Liver (tissue), 3 donors: ENCODE data around the gene ZFP57.

Source experiments
- CTCF ChIP-seq: fragments of 150-350 bp; IDR thresholded peaks from 2 replicates; pipeline ENCODE4 v1.5.1; 2017; ENCODE audit warnings: improper control_type of control experiment, low read depth, low read length; ENCODE audit not compliant: missing input control
- EGR1 ChIP-seq, 2 donors: IDR thresholded peaks; 2 replicates each; pipeline ENCODE4 v1.6.1; 2016 to 2018; ENCODE audit warnings: antibody characterized with exemption in 2 of 2, low read depth in 2 of 2
- FOXA1 ChIP-seq: IDR thresholded peaks from 2 replicates; pipeline ENCODE4 v1.6.1; 2016; ENCODE audit warnings: antibody characterized with exemption
- FOXA2 ChIP-seq: IDR thresholded peaks from 2 replicates; pipeline ENCODE4 v1.6.1; 2016; ENCODE audit warnings: antibody characterized with exemption
- JUND ChIP-seq, 2 donors: IDR thresholded peaks; 2 replicates each; pipeline ENCODE4 v1.6.1; 2016; ENCODE audit warnings: antibody characterized with exemption in 2 of 2
- RAD21 ChIP-seq, 2 donors: IDR thresholded peaks; 2 replicates each; pipeline ENCODE4 v1.6.1; 2016; ENCODE audit warnings: antibody characterized with exemption in 2 of 2, mild to moderate bottlenecking in 2 of 2
- RXRA ChIP-seq, 2 donors: IDR thresholded peaks; 2 replicates each; pipeline ENCODE4 v1.6.1; 2017 to 2018; ENCODE audit warnings: antibody characterized with exemption in 2 of 2, mild to moderate bottlenecking in 1 of 2
- SP1 ChIP-seq: IDR thresholded peaks from 2 replicates; pipeline ENCODE4 v1.6.1; 2018; ENCODE audit warnings: antibody characterized with exemption, mild to moderate bottlenecking
- TAF1 ChIP-seq: conservative IDR thresholded peaks from 2 replicates; pipeline ENCODE4 v1.6.1; 2016; ENCODE audit warnings: antibody characterized with exemption, mild to moderate bottlenecking
- YY1 ChIP-seq: IDR thresholded peaks from 2 replicates; pipeline ENCODE4 v1.6.1; 2016; ENCODE audit warnings: antibody characterized with exemption, mild to moderate bottlenecking
- ZBTB33 ChIP-seq: IDR thresholded peaks from 2 replicates; pipeline ENCODE4 v1.6.1; 2016; ENCODE audit warnings: antibody characterized with exemption
- TF ChIP-seq, protein P1 (sequence below): IDR thresholded peaks from 2 replicates; pipeline ENCODE4 v1.6.1; 2016; ENCODE audit warnings: antibody characterized with exemption
- TF ChIP-seq, protein P2 (sequence below): IDR thresholded peaks from 2 replicates; pipeline ENCODE4 v1.6.1; 2016; ENCODE audit warnings: antibody characterized with exemption, mild to moderate bottlenecking
- TF ChIP-seq, protein P3 (sequence below): IDR thresholded peaks from 2 replicates; pipeline ENCODE4 v1.6.1; 2016; ENCODE audit warnings: antibody characterized with exemption
- donor health status: healthy.
- donor health status: healthy.

GRCh38 chr6:29661071-29661470 lies 19.9 kb downstream of the ZFP57 start:
- TF ChIP-seq, protein P1, sequence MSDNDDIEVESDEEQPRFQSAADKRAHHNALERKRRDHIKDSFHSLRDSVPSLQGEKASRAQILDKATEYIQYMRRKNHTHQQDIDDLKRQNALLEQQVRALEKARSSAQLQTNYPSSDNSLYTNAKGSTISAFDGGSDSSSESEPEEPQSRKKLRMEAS = no peak
- TF ChIP-seq RAD21 (IDR thresholded peaks at IDR 0.05) (no peak), ZBTB33 (no peak), CTCF (no peak), SP1 (no peak), YY1 (no peak), FOXA1 (no peak), JUND (IDR thresholded peaks at IDR 0.05) (no peak), TAF1 (no peak), RXRA (IDR thresholded peaks at IDR 0.05) (no peak), FOXA2 (no peak), EGR1 (IDR thresholded peaks at IDR 0.05; ENCODE audit: low read depth in 2 of 2) (no peak)
- TF ChIP-seq, protein P2, sequence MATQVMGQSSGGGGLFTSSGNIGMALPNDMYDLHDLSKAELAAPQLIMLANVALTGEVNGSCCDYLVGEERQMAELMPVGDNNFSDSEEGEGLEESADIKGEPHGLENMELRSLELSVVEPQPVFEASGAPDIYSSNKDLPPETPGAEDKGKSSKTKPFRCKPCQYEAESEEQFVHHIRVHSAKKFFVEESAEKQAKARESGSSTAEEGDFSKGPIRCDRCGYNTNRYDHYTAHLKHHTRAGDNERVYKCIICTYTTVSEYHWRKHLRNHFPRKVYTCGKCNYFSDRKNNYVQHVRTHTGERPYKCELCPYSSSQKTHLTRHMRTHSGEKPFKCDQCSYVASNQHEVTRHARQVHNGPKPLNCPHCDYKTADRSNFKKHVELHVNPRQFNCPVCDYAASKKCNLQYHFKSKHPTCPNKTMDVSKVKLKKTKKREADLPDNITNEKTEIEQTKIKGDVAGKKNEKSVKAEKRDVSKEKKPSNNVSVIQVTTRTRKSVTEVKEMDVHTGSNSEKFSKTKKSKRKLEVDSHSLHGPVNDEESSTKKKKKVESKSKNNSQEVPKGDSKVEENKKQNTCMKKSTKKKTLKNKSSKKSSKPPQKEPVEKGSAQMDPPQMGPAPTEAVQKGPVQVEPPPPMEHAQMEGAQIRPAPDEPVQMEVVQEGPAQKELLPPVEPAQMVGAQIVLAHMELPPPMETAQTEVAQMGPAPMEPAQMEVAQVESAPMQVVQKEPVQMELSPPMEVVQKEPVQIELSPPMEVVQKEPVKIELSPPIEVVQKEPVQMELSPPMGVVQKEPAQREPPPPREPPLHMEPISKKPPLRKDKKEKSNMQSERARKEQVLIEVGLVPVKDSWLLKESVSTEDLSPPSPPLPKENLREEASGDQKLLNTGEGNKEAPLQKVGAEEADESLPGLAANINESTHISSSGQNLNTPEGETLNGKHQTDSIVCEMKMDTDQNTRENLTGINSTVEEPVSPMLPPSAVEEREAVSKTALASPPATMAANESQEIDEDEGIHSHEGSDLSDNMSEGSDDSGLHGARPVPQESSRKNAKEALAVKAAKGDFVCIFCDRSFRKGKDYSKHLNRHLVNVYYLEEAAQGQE = no peak
- TF ChIP-seq, protein P3, sequence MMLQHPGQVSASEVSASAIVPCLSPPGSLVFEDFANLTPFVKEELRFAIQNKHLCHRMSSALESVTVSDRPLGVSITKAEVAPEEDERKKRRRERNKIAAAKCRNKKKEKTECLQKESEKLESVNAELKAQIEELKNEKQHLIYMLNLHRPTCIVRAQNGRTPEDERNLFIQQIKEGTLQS = no peak
